Right atrium auricular region (tissue), 2 donors: ENCODE measurements around the gene ARHGDIA. TPM values are rescaled to one million over a fixed set of nuclear protein-coding genes. Genes with fewer than 3 reads are reported as not detected.

Experiments
- DNase-seq: peaks from one replicate; pipeline ENCODE4 v3.0.0-alpha.2; 2019; ENCODE audit warnings: low spot score
- H3K27ac ChIP-seq, 2 donors: fragments of 200-600 bp; sonication (generic); 1 replicate in 1 of 2; 2 replicates in 1 of 2; pipeline ENCODE4 v1.5.1; 2016 to 2019
- H3K27me3 ChIP-seq, 2 donors: fragments of 200-600 bp; sonication (generic); one replicate each; pipeline versions ENCODE4 v1.5.1 to v1.6.0; 2017 to 2019
- H3K36me3 ChIP-seq: fragments of 200-600 bp; sonication (generic); one replicate; pipeline ENCODE4 v1.5.1; 2016
- H3K4me1 ChIP-seq, 2 donors: fragments of 200-600 bp; sonication (generic); one replicate each; pipeline versions ENCODE4 v1.5.1 to v1.6.0; 2017 to 2019
- H3K4me3 ChIP-seq, 2 donors: fragments of 200-600 bp; sonication (generic); 1 replicate in 1 of 2; 2 replicates in 1 of 2; pipeline ENCODE4 v1.5.1; 2017 to 2019; ENCODE audit warnings: mild to moderate bottlenecking in 1 of 2, moderate library complexity in 1 of 2
- H3K9me3 ChIP-seq, 2 donors: fragments of 200-600 bp; sonication (generic); one replicate each; pipeline ENCODE4 v1.5.1; 2019
- CTCF ChIP-seq, 2 donors: fragments of 200-600 bp; sonication (generic); IDR thresholded peaks; one replicate each; pipeline ENCODE4 v1.5.1; 2019; ENCODE audit warnings: antibody characterized with exemption in 2 of 2
- total RNA-seq, 2 donors: library from RNA; depleted of rRNA; stranded (reverse); fragments of >200 nt; gene quantifications; one replicate each; pipeline ENCODE4 v1.1.0, GENCODE V29; 2016

The ARHGDIA gene
- total RNA-seq, 2 donors from 2014 or later, result 59.4 to 145 TPM

- peaks cover 27% of the 10 kb centered on the region for H3K36me3 ChIP-seq
Measured at GRCh38 chr17:81911277-81911961, 40.3 kb upstream of the ARHGDIA start, which contains the start of gene PCYT2. Gene PCYT2, minus strand, starts transcription at chr17:81911399. Its CDS starts 44 bp downstream, at chr17:81911355.

GRCh38 chr17:81910840-81911276, 39.7 kb upstream of the ARHGDIA start:
- Histone ChIP-seq H3K27ac (peak overlapping the region; percentile 21 to 58), H3K4me3 (peak overlapping the region; percentile 66 to 79), H3K36me3 (peaks cover 27% of the 10 kb centered on the region), H3K4me1 (peaks cover 0 to 17% of the 10 kb centered on the region in 2 donors), H3K27me3 (no peaks in the 10 kb centered on the region), H3K9me3 (no peaks in the 10 kb centered on the region)
- no peak for DNase-seq
- TF ChIP-seq CTCF (IDR thresholded peaks at IDR 0.05), result no peak

More at GRCh38 chr17:81911277-81911961, 40.3 kb upstream of the ARHGDIA start, which contains the start of gene PCYT2:
- H3K4me3 ChIP-seq, result peak within 1 kb of the TSS; percentile 66 to 79
- DNase-seq, result peak; percentile 88
- no peaks in the 10 kb centered on the region for H3K9me3 ChIP-seq
- H3K4me1 ChIP-seq, result peaks cover 0 to 17% of the 10 kb centered on the region in 2 donors
- H3K27me3 ChIP-seq, result no peaks in the 10 kb centered on the region
- H3K27ac ChIP-seq, result peak within 1 kb of the TSS; percentile 58 to 65
- TF ChIP-seq CTCF (IDR thresholded peaks at IDR 0.05), result no peak

- no peaks in the 10 kb centered on the region for H3K9me3 ChIP-seq
- H3K4me3 ChIP-seq, result peak overlapping the region; percentile 66 to 79
- TF ChIP-seq CTCF (IDR thresholded peaks at IDR 0.05), result no peak
- peak overlapping the region; percentile 21 to 58 for H3K27ac ChIP-seq
- peaks cover 22% of the 10 kb centered on the region for H3K36me3 ChIP-seq
- no peak for DNase-seq
- peaks cover 0 to 17% of the 10 kb centered on the region in 2 donors for H3K4me1 ChIP-seq
- H3K27me3 ChIP-seq, result no peaks in the 10 kb centered on the region
Measured at GRCh38 chr17:81909966-81910839, 39.1 kb upstream of the ARHGDIA start.

- TF ChIP-seq CTCF (IDR thresholded peaks at IDR 0.05), result no peak
- H3K36me3 ChIP-seq, result peaks cover 12% of the 10 kb centered on the region
Measured at GRCh38 chr17:81909231-81909630, 38.1 kb upstream of the ARHGDIA start.

GRCh38 chr17:81908793-81909192, 37.7 kb upstream of the ARHGDIA start:
- Histone ChIP-seq H3K9me3 (no peaks in the 10 kb centered on the region), H3K36me3 (peaks cover 8% of the 10 kb centered on the region), H3K27ac (no peak overlapping the region), H3K4me1 (peaks cover 0 to 17% of the 10 kb centered on the region in 2 donors), H3K4me3 (no peak overlapping the region), H3K27me3 (no peaks in the 10 kb centered on the region)
- no peak for DNase-seq
- no peak for TF ChIP-seq CTCF (IDR thresholded peaks at IDR 0.05)

More at GRCh38 chr17:81909231-81909630, 38.1 kb upstream of the ARHGDIA start:
- Histone ChIP-seq H3K4me1 (peaks cover 0 to 17% of the 10 kb centered on the region in 2 donors), H3K27ac (no peak overlapping the region), H3K9me3 (no peaks in the 10 kb centered on the region), H3K4me3 (no peak overlapping the region), H3K27me3 (no peaks in the 10 kb centered on the region)
- DNase-seq, result no peak
